Stomach (tissue), 9 donors: ENCODE data around the gene COX7A2L. TPM values are rescaled to one million over a fixed set of nuclear protein-coding genes. Genes with fewer than 3 reads are reported as not detected.

Experiments used
- DNase-seq, 2 donors: peaks; one replicate each; pipeline versions ENCODE4 v3.0.0 to v3.0.0-alpha.2; 2013 to 2019
- H3K27ac ChIP-seq, 5 donors: fragments of 200-600 bp in 4 of 5; sonication (generic) in 4 of 5; one replicate each; pipeline ENCODE4 v1.5.1; 2013 to 2019; ENCODE audit warnings: mild to moderate bottlenecking in 1 of 5, moderate library complexity in 1 of 5
- H3K27me3 ChIP-seq, 3 donors: fragments of 200-600 bp; sonication (generic); one replicate each; pipeline ENCODE4 v1.5.1; 2017 to 2019; ENCODE audit warnings: mixed run types in 1 of 3
- H3K36me3 ChIP-seq, 4 donors: fragments of 200-600 bp; sonication (generic); 1 replicate in 3 of 4; 2 replicates in 1 of 4; pipeline ENCODE4 v1.5.1; 2016 to 2019
- H3K4me1 ChIP-seq, 4 donors: fragments of 200-600 bp; sonication (generic); one replicate each; pipeline ENCODE4 v1.5.1; 2016 to 2019
- H3K4me3 ChIP-seq, 4 donors: fragments of 200-600 bp; sonication (generic) in 3 of 4; one replicate each; pipeline ENCODE4 v1.5.1; 2016 to 2019; ENCODE audit warnings: mild to moderate bottlenecking in 1 of 4
- H3K9me3 ChIP-seq, 4 donors: fragments of 200-600 bp; sonication (generic); one replicate each; pipeline ENCODE4 v1.5.1; 2016 to 2019
- EP300 ChIP-seq: sonication (generic); formaldehyde crosslinking; IDR thresholded peaks from one replicate; pipeline ENCODE4 v1.6.1; 2017; ENCODE audit warnings: antibody characterized with exemption
- POLR2A ChIP-seq, 4 donors: fragments of 450-650 bp; IDR thresholded peaks; one replicate each; pipeline ENCODE4 v1.6.1; 2016; ENCODE audit warnings: antibody characterized with exemption in 4 of 4, control low read depth in 2 of 4, mild to moderate bottlenecking in 1 of 4, moderate library complexity in 1 of 4
- POLR2AphosphoS5 ChIP-seq, 3 donors: sonication (generic); formaldehyde crosslinking; IDR thresholded peaks; one replicate each; pipeline ENCODE4 v1.6.1; 2016; ENCODE audit warnings: antibody characterized with exemption in 3 of 3
- WGBS, 5 donors: extraction: QIAGEN DNeasy Blood & Tissue Kit in 3 of 5; methylation state at CpG; one replicate each; pipeline versions ENCODE4 v1.1.5 to v1.1.7; 2013 to 2018; 5-methylcytosine and 5-hydroxymethylcytosine counted together
- intact Hi-C: fragments of 100-400 bp; cut with DNase I; formaldehyde crosslinking; loops from one replicate; pipeline ENCODE4 v1.15.1; 2023; ENCODE audit warnings: low total_unique reads
- polyA plus RNA-seq, 3 donors: library from polyadenylated mRNA; stranded (reverse); fragments of 200-250 nt; gene quantifications; one replicate each; pipeline ENCODE4 v1.2.3, GENCODE V29; 2013
- total RNA-seq, 5 donors: library from RNA; depleted of rRNA; stranded (reverse); fragments of >200 nt; gene quantifications; one replicate each; pipeline versions ENCODE4 v1.1.0 to v1.2.3, GENCODE V29; 2014 to 2016
- TF ChIP-seq, protein P1 (sequence below), 7 experiments: fragments of 450-650 bp in 4 of 7; fragments of 200-600 bp in 3 of 7; sonication (generic) in 3 of 7; IDR thresholded peaks; one replicate each; pipeline ENCODE4 v1.5.1; 2016 to 2019; ENCODE audit warnings: antibody characterized with exemption in 7 of 7, control low read depth in 2 of 7, mild to moderate bottlenecking in 1 of 7
- donor health status: healthy with polysubstance abuse.
- donor health status: Bipolar disorder and iron deficiency.
- donor health status: healthy.

COX7A2L gene
- total and polyA plus RNA-seq, 8 donors: 36.2 to 222 (median 100) TPM

- Histone ChIP-seq H3K9me3 (no peaks in the 10 kb centered on the region), H3K36me3 (peaks cover 0 to 62% (median 44%) of the 10 kb centered on the region in 4 donors), H3K4me1 (peaks cover 0 to 5% (median 0%) of the 10 kb centered on the region in 4 donors), H3K27me3 (no peaks in the 10 kb centered on the region), H3K27ac (no peak overlapping the region), H3K4me3 (no peak overlapping the region)
- intact Hi-C loops: no loop called here
- DNase-seq: no peak
- no peak for TF ChIP-seq POLR2A (IDR thresholded peaks at IDR 0.05)
- TF ChIP-seq, protein P1, sequence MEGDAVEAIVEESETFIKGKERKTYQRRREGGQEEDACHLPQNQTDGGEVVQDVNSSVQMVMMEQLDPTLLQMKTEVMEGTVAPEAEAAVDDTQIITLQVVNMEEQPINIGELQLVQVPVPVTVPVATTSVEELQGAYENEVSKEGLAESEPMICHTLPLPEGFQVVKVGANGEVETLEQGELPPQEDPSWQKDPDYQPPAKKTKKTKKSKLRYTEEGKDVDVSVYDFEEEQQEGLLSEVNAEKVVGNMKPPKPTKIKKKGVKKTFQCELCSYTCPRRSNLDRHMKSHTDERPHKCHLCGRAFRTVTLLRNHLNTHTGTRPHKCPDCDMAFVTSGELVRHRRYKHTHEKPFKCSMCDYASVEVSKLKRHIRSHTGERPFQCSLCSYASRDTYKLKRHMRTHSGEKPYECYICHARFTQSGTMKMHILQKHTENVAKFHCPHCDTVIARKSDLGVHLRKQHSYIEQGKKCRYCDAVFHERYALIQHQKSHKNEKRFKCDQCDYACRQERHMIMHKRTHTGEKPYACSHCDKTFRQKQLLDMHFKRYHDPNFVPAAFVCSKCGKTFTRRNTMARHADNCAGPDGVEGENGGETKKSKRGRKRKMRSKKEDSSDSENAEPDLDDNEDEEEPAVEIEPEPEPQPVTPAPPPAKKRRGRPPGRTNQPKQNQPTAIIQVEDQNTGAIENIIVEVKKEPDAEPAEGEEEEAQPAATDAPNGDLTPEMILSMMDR (IDR thresholded peaks at IDR 0.05): no peak
- 88 to 96% (median 93%) methylated on average over 3 of the region's 3 CpGs for WGBS, 5 donors
Observed at GRCh38 chr2:42317486-42317885, 43.5 kb downstream of the COX7A2L start.

DNA sequence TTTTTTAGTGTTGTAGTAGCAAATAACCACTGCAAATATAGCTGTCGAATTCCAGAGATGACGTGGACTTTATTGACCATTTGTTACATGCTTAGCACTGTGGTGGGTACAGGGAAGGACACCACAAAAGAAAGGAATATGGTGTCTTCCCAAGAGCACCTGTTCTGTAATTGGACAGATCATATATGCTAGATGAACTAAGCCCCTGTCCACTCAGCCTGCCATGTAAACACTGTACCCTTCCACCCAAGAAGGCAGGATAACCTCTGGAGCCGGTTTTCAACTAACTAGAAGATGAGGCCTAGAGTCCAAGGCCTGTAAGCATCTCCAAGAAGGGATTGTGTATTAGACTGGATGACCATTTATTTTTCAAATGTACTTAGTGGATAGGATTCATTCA lies 44.1 kb downstream of the COX7A2L start:
- TF ChIP-seq POLR2AphosphoS5 (IDR thresholded peaks at IDR 0.05) (no peak), POLR2A (IDR thresholded peaks at IDR 0.05) (no peak), EP300 (no peak)
- TF ChIP-seq, protein P1 (IDR thresholded peaks at IDR 0.05): no peak
- DNase-seq: no peak
- Histone ChIP-seq H3K4me1 (peaks cover 0 to 7% (median 2%) of the 10 kb centered on the region in 4 donors), H3K36me3 (peaks cover 0 to 62% (median 44%) of the 10 kb centered on the region in 4 donors), H3K27ac (no peak overlapping the region), H3K9me3 (no peaks in the 10 kb centered on the region), H3K27me3 (no peaks in the 10 kb centered on the region), H3K4me3 (no peak overlapping the region)
- 64 to 91% (median 77%) methylated on average over 3 of the region's 3 CpGs for WGBS, 5 donors
- intact Hi-C loops: no loop called here

GRCh38 chr2:42315844-42316470 lies 45.1 kb downstream of the COX7A2L start:
- intact Hi-C loops: no loop called here
- peaks cover 0 to 56% (median 43%) of the 10 kb centered on the region in 4 donors for H3K36me3 ChIP-seq
- no peak for DNase-seq
- TF ChIP-seq POLR2A (IDR thresholded peaks at IDR 0.05) (no peak), EP300 (no peak), POLR2AphosphoS5 (IDR thresholded peaks at IDR 0.05) (no peak)
- TF ChIP-seq, protein P1 (IDR thresholded peaks at IDR 0.05): no peak
- 94 to 97% (median 95%) methylated on average over 6 of the region's 6 CpGs for WGBS, 5 donors
- H3K4me1 ChIP-seq: peaks cover 0 to 16% (median 7%) of the 10 kb centered on the region in 4 donors
- H3K27ac ChIP-seq: no peak overlapping the region
- H3K4me3 ChIP-seq: no peak overlapping the region
- no peaks in the 10 kb centered on the region for H3K9me3 ChIP-seq
- H3K27me3 ChIP-seq: no peaks in the 10 kb centered on the region

DNA sequence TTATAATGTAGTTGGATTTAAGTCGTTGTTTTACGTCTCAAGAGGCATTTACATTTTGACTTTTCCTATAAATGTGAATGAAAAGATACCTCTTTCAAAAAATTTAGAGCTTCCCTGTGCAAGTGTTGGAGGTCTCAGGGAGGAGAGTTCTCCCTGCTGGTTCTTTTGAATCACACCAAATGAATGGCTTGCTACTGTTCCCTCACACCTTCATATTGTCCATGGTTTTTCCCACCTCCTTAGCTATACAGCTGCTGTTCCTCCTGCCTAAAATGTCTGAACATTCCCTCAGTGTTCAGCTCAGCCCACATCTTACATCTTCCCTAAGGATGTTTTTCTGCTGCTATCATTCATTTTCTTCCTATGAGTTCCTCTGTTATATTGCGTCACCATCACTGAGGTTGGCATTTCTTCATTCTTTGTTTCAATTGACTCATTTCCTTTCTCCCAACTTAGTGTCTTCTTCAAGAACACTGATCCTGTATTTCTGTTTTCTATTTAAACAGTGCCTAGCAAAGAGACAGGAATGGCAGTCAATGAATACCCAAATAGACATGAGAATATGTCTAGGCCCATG lies 46.0 kb downstream of the COX7A2L start:
- H3K27ac ChIP-seq: no peak overlapping the region
- H3K27me3 ChIP-seq: no peaks in the 10 kb centered on the region
- intact Hi-C loops: no loop called here
- H3K4me1 ChIP-seq: peaks cover 0 to 16% (median 7%) of the 10 kb centered on the region in 4 donors
- TF ChIP-seq EP300 (no peak), POLR2A (IDR thresholded peaks at IDR 0.05) (no peak), POLR2AphosphoS5 (IDR thresholded peaks at IDR 0.05) (no peak)
- TF ChIP-seq, protein P1 (IDR thresholded peaks at IDR 0.05): no peak
- no peak overlapping the region for H3K4me3 ChIP-seq
- H3K9me3 ChIP-seq: no peaks in the 10 kb centered on the region
- DNase-seq: no peak
- H3K36me3 ChIP-seq: peaks cover 0 to 46% (median 39%) of the 10 kb centered on the region in 4 donors
- 88 to 97% (median 95%) methylated on average over 3 of the region's 3 CpGs for WGBS, 5 donors
